Lower leg skin (tissue), 4 donors: ENCODE measurements around the gene DFFB. TPM values are rescaled to one million over a fixed set of nuclear protein-coding genes. Genes with fewer than 3 reads are reported as not detected.

Experiments
- DNase-seq, 2 donors: peaks; one replicate each; pipeline ENCODE4 v3.0.0-alpha.2; 2019; ENCODE audit warnings: low spot score in 2 of 2
- H3K4me3 ChIP-seq: fragments of 200-600 bp; sonication (generic); 2 replicates; pipeline ENCODE4 v1.5.1; 2017; ENCODE audit warnings: mild to moderate bottlenecking, low read depth; ENCODE audit not compliant: poor library complexity, severe bottlenecking
- POLR2A ChIP-seq, 2 donors: fragments of 450-650 bp; IDR thresholded peaks; one replicate each; pipeline ENCODE4 v1.6.1; 2016 to 2017; ENCODE audit warnings: antibody characterized with exemption in 2 of 2, mild to moderate bottlenecking in 1 of 2, moderate library complexity in 1 of 2
- WGBS, 2 donors: methylation state at CpG; one replicate each; pipeline ENCODE4 v1.1.5; 2018; 5-methylcytosine and 5-hydroxymethylcytosine counted together
- intact Hi-C: fragments of 100-400 bp; cut with DNase I; formaldehyde crosslinking; loops from one replicate; pipeline ENCODE4 v1.15.0; 2023; ENCODE audit warnings: low total_unique reads
- total RNA-seq, 4 donors: library from RNA; depleted of rRNA; stranded (reverse); fragments of >200 nt; gene quantifications; one replicate each; pipeline ENCODE4 v1.1.0, GENCODE V29; 2016
- TF ChIP-seq, protein P1 (sequence below), 3 donors: fragments of 450-650 bp; IDR thresholded peaks; one replicate each; pipeline ENCODE4 v1.5.1; 2016; ENCODE audit warnings: antibody characterized with exemption in 3 of 3, mild to moderate bottlenecking in 3 of 3, moderate library complexity in 2 of 3

Gene DFFB
- total RNA-seq, 4 donors from 2014 or later = 3.0 to 10.3 (median 6.8) TPM

DNA sequence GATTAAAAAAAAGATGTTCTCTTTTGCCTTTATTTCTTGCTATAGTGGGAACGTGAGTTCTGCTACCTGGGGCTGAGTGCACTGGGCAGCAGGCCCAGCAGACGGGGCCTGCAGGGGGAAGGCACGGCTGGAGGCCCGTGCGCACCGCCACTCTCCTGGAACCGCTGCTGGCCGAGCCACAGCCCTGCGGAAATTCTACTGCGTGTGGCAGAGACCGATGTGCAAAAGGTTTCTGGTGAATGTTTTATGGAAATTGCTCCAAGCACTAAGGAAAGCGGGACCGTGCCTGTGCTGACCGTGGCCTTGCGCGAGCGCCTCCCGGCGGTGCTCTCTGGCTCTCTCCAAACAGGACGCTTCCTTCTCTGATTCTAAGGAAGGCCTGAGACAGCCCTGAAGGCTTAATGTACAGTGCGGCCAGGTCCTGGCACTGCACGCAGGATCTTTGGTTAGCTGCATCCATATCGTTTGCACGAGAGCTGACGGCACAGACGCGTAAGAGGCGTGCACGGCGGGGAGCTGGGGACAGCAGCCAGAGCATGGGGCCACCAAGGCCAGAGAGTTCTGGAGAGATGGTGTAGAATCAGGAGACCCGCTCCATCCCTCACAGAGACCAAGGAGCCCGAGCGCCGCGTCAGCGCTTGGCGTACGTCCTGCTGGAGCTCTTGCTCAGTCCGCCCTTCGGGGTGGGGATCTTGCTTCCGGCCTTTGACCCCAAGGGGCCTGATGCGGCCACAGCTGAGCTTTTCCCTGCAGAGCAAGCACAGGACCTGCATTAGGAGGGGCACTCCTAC lies 42.3 kb upstream of the DFFB start:
- DNase-seq = no peak
- TF ChIP-seq POLR2A (IDR thresholded peaks at IDR 0.05) = no peak
- TF ChIP-seq, protein P1, sequence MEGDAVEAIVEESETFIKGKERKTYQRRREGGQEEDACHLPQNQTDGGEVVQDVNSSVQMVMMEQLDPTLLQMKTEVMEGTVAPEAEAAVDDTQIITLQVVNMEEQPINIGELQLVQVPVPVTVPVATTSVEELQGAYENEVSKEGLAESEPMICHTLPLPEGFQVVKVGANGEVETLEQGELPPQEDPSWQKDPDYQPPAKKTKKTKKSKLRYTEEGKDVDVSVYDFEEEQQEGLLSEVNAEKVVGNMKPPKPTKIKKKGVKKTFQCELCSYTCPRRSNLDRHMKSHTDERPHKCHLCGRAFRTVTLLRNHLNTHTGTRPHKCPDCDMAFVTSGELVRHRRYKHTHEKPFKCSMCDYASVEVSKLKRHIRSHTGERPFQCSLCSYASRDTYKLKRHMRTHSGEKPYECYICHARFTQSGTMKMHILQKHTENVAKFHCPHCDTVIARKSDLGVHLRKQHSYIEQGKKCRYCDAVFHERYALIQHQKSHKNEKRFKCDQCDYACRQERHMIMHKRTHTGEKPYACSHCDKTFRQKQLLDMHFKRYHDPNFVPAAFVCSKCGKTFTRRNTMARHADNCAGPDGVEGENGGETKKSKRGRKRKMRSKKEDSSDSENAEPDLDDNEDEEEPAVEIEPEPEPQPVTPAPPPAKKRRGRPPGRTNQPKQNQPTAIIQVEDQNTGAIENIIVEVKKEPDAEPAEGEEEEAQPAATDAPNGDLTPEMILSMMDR (IDR thresholded peaks at IDR 0.05) = no peak
- no peak overlapping the region for H3K4me3 ChIP-seq
- intact Hi-C loops = no loop called here
- WGBS, 2 donors = 90 to 92% methylated on average over 42 of the region's 42 CpGs

DNA sequence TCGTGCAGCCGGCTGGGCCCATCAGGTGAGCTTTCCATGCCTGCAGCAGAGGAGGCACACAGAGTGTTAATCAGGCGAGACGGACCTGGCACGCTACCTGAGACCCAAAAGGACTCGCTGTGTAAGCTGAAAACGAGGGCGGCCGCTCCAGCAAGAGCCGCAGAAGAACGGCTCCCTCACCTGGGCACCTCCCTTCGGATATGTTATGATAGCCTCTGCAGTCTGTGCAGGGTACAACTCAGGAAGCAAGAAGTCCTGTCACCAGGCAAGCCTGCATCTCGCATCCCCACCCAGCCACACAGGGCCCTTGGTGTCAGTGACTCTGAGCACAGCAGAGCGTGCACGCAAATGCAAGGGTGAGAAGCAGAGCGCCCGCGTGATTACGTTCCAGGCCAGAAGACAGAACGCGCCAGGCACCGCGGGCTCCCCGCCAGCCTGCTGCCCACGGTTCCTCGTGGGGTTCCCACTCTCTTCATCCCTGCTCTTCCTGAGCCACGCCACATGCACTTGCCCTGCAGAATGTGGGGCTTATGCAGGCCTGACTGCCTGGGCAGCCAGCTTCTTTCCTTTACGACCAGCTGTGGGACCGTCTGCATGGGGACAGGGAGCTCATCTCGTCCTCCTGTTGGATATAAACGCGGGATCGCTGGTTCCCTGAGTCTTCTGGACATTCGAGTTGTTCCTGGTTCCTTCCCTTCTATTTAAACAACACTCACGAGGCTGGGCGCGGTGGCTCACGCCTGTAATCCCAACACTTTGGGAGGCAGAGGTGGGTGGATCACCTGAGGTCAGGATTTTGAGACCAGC lies 40.7 kb upstream of the DFFB start:
- no peak overlapping the region for H3K4me3 ChIP-seq
- TF ChIP-seq, protein P1 (IDR thresholded peaks at IDR 0.05) = no peak
- TF ChIP-seq POLR2A (IDR thresholded peaks at IDR 0.05) = no peak
- intact Hi-C loops = no loop called here
- DNase-seq = no peak
- WGBS, 2 donors = 91% methylated on average over 35 to 38 of the region's 38 CpGs

GRCh38 chr1:3817138-3817740 lies 40.0 kb upstream of the DFFB start:
- intact Hi-C loops = no loop called here
- DNase-seq = no peak
- 94 to 96% methylated on average over 17 of the region's 17 CpGs for WGBS, 2 donors
- TF ChIP-seq POLR2A (IDR thresholded peaks at IDR 0.05) = no peak
- TF ChIP-seq, protein P1 (IDR thresholded peaks at IDR 0.05) = no peak
- H3K4me3 ChIP-seq = no peak overlapping the region

DNA sequence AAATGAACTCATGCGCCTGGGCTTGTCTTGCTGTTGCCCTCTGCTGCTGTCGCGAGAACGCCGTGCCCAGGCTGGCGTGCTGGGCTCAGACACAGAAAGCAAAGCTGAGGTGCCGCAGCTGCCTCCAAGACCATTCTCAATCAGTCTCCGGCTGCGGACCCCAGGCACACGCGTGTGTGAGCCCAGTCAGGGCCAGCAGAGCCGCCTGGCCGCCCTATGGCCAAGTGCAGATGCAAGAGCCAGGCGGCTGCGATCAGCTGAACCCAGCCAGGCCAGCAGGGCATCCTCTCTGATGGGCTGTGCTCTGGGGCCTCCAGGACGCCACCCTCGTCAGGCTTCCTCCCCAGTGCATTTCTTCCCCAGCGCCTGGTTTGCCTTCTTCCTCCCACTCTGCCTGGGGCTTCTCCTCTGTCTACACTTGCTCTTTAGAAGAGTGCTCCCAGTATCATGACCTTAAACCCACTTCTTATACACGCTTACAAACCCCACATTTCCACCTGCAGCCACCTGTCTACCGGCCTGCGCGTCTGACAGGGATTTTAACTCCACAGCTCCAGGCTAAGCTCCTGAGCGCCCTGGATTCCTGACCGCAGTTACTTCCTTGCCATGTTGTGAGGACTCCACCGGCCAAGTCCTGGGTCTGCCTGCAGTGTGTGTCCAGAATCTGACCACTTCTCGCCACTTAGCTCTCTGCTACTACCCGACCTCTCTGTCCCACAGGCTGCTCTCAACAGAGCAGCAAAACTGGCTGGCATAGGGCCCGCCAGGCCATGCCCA lies 39.3 kb upstream of the DFFB start:
- intact Hi-C loops = no loop called here
- no peak for TF ChIP-seq POLR2A (IDR thresholded peaks at IDR 0.05)
- TF ChIP-seq, protein P1 (IDR thresholded peaks at IDR 0.05) = no peak
- WGBS, 2 donors = 91% methylated on average over 28 of the region's 28 CpGs
- DNase-seq = no peak
- no peak overlapping the region for H3K4me3 ChIP-seq

- DNase-seq = no peak
- no peak overlapping the region for H3K4me3 ChIP-seq
- intact Hi-C loops = no loop called here
- TF ChIP-seq, protein P1 (IDR thresholded peaks at IDR 0.05) = no peak
- 37 to 40% methylated on average over 10 of the region's 10 CpGs for WGBS, 2 donors
Measured at GRCh38 chr1:3819771-3820200, 37.5 kb upstream of the DFFB start.
